PC-9 (cell line): ENCODE data around the gene HTT.

Experiments
- EZH2 ChIP-seq: fragments of 200-600 bp; sonication (generic); IDR thresholded peaks from 2 replicates; pipeline ENCODE4 v1.8.0; 2017; ENCODE audit warnings: antibody characterized with exemption, low read depth
- TF ChIP-seq, protein P1 (sequence below): fragments of 200-600 bp; sonication (generic); conservative IDR thresholded peaks from 2 replicates; pipeline ENCODE4 v1.6.1; 2017; ENCODE audit warnings: mixed run types, antibody characterized with exemption, mild to moderate bottlenecking, moderate library complexity

DNA sequence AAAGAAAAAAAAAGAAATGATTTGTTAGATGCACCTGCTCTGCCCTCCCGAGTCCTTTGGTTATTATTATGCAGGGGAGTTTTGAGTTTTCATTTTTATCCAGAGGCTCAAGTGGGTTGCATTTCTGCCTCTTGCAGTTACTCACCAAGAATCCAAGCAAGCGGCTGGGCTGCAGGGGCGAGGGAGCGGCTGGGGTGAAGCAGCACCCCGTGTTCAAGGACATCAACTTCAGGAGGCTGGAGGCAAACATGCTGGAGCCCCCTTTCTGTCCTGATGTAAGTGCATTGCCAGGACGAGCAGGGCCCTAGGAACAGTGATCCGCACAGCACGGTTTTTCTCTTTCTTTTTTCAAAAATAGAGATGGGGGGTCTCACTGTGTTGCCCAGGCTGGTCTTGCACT lies 39.2 kb upstream of the HTT start:
- TF ChIP-seq, protein P1, sequence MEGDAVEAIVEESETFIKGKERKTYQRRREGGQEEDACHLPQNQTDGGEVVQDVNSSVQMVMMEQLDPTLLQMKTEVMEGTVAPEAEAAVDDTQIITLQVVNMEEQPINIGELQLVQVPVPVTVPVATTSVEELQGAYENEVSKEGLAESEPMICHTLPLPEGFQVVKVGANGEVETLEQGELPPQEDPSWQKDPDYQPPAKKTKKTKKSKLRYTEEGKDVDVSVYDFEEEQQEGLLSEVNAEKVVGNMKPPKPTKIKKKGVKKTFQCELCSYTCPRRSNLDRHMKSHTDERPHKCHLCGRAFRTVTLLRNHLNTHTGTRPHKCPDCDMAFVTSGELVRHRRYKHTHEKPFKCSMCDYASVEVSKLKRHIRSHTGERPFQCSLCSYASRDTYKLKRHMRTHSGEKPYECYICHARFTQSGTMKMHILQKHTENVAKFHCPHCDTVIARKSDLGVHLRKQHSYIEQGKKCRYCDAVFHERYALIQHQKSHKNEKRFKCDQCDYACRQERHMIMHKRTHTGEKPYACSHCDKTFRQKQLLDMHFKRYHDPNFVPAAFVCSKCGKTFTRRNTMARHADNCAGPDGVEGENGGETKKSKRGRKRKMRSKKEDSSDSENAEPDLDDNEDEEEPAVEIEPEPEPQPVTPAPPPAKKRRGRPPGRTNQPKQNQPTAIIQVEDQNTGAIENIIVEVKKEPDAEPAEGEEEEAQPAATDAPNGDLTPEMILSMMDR: no peak
- no peak for TF ChIP-seq EZH2
